ENCODE results near the gene ABCG4.

Gene ABCG4

DNA sequence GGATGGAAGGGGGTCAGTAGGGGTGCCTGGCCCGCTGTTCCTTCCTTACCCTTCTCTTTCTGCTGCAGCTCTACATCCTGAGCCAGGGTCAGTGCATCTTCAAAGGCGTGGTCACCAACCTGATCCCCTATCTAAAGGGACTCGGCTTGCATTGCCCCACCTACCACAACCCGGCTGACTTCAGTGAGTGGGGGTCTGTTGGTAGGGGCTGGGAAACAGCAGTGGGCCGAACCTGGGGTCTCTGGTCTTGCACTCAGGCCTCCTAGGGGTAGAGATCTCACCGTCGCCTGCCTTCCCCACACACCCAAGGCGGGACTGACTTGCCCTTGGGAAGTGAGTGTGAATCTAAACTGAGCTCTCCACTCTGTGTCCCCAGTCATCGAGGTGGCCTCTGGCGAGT, 7.6 kb downstream of the ABCG4 start:
- Histone ChIP-seq H3K36me3 (ENCODE audit: insufficient read depth, low read length) (no peaks in the 10 kb centered on the region), H3K4me1 (ENCODE audit: insufficient read depth, low read length, severe bottlenecking) (no peaks in the 10 kb centered on the region), H3K27ac (ENCODE audit: low read depth, low read length, poor library complexity, severe bottlenecking) (no peak overlapping the region), H3K4me3 (ENCODE audit: low read depth, low read length, poor library complexity, severe bottlenecking) (no peak overlapping the region), H3K9me3 (ENCODE audit: low read length) (no peaks in the 10 kb centered on the region), H4K20me1 (ENCODE audit: insufficient read depth, low read length) (no peaks in the 10 kb centered on the region), H3K4me2 (ENCODE audit: low read length) (no peak overlapping the region), H3K27me3 (ENCODE audit: insufficient read depth, low read length) (no peaks in the 10 kb centered on the region), H3F3A (ENCODE audit: insufficient read depth, low read length) (no peaks in the 10 kb centered on the region), H2AFZ (ENCODE audit: low read length) (no peak overlapping the region), H3K9me2 (ENCODE audit: low read depth, low read length) (no peaks in the 10 kb centered on the region), H3K9ac (ENCODE audit: low read length) (no peak overlapping the region), H3K79me2 (ENCODE audit: insufficient read depth, low read length) (no peaks in the 10 kb centered on the region)
- no peak for TF ChIP-seq EZH2 (IDR thresholded peaks at IDR 0.05; ENCODE audit: borderline replicate concordance, low read length)
- TF ChIP-seq CTCF (IDR thresholded peaks at IDR 0.05; ENCODE audit: low read length): no peak

DNA sequence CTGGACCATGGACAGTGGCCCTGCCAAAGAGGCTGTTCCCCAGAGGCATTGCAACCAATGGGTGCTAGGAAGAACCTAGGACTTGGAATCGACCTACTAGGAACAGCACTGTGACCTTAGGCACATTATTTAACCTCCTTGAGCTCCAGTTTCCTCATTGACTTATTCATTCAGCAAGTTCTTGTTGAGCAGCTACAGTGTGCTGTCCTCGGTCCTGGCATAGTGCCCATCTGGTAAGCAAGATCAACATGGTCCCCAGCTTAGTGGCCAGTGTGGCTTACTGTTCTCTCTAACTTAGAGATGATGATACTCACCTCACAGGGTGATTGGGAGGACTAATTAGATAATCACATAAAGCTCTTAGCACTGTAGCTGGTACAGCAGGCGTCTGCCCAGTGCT, 8.2 kb downstream of the ABCG4 start:
- Histone ChIP-seq H3K9ac (ENCODE audit: low read length) (no peak overlapping the region), H3K4me2 (ENCODE audit: low read length) (no peak overlapping the region), H3K4me1 (ENCODE audit: insufficient read depth, low read length, severe bottlenecking) (no peaks in the 10 kb centered on the region), H3F3A (ENCODE audit: insufficient read depth, low read length) (no peaks in the 10 kb centered on the region), H2AFZ (ENCODE audit: low read length) (no peak overlapping the region), H3K4me3 (ENCODE audit: low read depth, low read length, poor library complexity, severe bottlenecking) (no peak overlapping the region), H4K20me1 (ENCODE audit: insufficient read depth, low read length) (no peaks in the 10 kb centered on the region), H3K9me2 (ENCODE audit: low read depth, low read length) (no peaks in the 10 kb centered on the region), H3K79me2 (ENCODE audit: insufficient read depth, low read length) (no peaks in the 10 kb centered on the region), H3K27me3 (ENCODE audit: insufficient read depth, low read length) (no peaks in the 10 kb centered on the region), H3K36me3 (ENCODE audit: insufficient read depth, low read length) (no peaks in the 10 kb centered on the region), H3K9me3 (ENCODE audit: low read length) (no peaks in the 10 kb centered on the region), H3K27ac (ENCODE audit: low read depth, low read length, poor library complexity, severe bottlenecking) (no peak overlapping the region)
- TF ChIP-seq EZH2 (IDR thresholded peaks at IDR 0.05; ENCODE audit: borderline replicate concordance, low read length) (no peak), CTCF (IDR thresholded peaks at IDR 0.05; ENCODE audit: low read length) (no peak)

- Histone ChIP-seq H3F3A (ENCODE audit: insufficient read depth, low read length) (no peaks in the 10 kb centered on the region), H3K4me2 (ENCODE audit: low read length) (no peak overlapping the region), H3K79me2 (ENCODE audit: insufficient read depth, low read length) (no peaks in the 10 kb centered on the region), H3K4me1 (ENCODE audit: insufficient read depth, low read length, severe bottlenecking) (no peaks in the 10 kb centered on the region), H3K27ac (ENCODE audit: low read depth, low read length, poor library complexity, severe bottlenecking) (no peak overlapping the region), H3K9me3 (ENCODE audit: low read length) (no peaks in the 10 kb centered on the region), H3K9ac (ENCODE audit: low read length) (no peak overlapping the region), H3K9me2 (ENCODE audit: low read depth, low read length) (no peaks in the 10 kb centered on the region), H3K36me3 (ENCODE audit: insufficient read depth, low read length) (no peaks in the 10 kb centered on the region), H3K27me3 (ENCODE audit: insufficient read depth, low read length) (no peaks in the 10 kb centered on the region), H2AFZ (ENCODE audit: low read length) (no peak overlapping the region), H4K20me1 (ENCODE audit: insufficient read depth, low read length) (no peaks in the 10 kb centered on the region), H3K4me3 (ENCODE audit: low read depth, low read length, poor library complexity, severe bottlenecking) (no peak overlapping the region)
- no peak for TF ChIP-seq EZH2 (IDR thresholded peaks at IDR 0.05; ENCODE audit: borderline replicate concordance, low read length)
- no peak for TF ChIP-seq CTCF (IDR thresholded peaks at IDR 0.05; ENCODE audit: low read length)
Observed at GRCh38 chr11:119158467-119158866, 9.6 kb downstream of the ABCG4 start.
